Measurements from ENCODE around the gene METTL22. TPM values are rescaled to one million over a fixed set of nuclear protein-coding genes. Genes with fewer than 3 reads are reported as not detected.
A peak's percentile ranks its signal among the peaks of the same experiment; 100 is the strongest.
"Not testable (repeated sequence)": the region's sequence is repeated elsewhere in the genome, so short reads cannot be mapped to it uniquely, and the experiment has no call there.

The METTL22 gene
- total RNA-seq, 2 donors from 2014 or later: 29.8 to 65.9 TPM

- Mint-ChIP-seq H3K4me1 (ENCODE audit: low read depth in 2 of 2) (peaks cover 6 to 8% of the 10 kb centered on the region in 2 donors), H3K9me3 (no peaks in the 10 kb centered on the region), H3K27ac (no peak overlapping the region), H3K4me3 (no peak overlapping the region), H3K36me3 (peaks cover 18% of the 10 kb centered on the region), H3K27me3 (no peaks in the 10 kb centered on the region)
- DNase-seq (ENCODE audit: low spot score) (no peak), ATAC-seq (no peak)
Observed at GRCh38 chr16:8649829-8650554, 28.5 kb downstream of the METTL22 start.

DNA sequence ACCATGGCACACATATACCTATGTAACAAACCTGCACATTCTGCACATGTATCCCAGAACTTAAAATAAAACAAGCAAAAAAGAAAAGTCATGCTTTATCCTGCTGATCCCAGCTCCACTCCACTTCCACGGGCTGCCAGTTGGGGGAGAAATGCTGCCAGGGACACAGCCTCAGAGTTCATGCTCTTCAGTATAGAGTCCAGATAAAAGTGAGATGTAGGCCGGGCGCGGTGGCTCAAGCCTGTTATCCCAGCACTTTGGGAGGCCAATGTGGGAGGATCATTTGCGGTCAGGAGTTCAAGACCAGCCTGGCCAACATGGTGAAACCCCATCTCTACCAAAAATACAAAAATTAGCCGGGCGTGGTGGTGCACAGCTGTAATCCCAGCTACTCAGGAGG, 30.5 kb downstream of the METTL22 start:
- H3K36me3 Mint-ChIP-seq; H3K4me1 Mint-ChIP-seq (ENCODE audit: low read depth in 2 of 2); ATAC-seq; H3K27ac Mint-ChIP-seq; H3K4me3 Mint-ChIP-seq; H3K27me3 Mint-ChIP-seq; H3K9me3 Mint-ChIP-seq; DNase-seq (ENCODE audit: low spot score): not testable (repeated sequence)

DNA sequence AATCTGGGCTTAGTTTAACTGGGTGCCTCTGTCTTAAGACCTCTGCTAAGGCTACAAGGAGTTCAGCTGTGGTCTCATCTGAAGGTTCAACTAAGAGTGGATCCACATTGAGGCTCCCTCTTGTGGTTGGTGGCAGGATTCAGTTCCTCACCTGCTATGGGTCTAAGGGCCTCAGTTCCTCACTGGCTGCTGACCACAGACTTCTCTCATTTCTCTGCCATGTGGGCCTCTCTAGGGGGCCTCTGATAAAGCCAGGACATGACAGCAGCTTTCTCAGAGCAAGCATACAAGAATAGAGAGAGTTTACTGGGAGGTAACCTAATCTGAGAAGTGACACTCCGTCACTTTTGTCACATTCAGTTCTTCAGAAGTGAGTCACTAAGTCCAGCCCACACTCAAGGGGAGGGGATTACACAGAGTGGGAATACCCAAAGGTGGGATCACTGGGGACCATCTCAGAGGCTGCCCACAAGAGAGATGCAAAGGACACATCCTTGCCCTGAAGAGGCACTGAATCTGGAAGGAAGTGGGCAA, 33.8 kb downstream of the METTL22 start:
- no peak overlapping the region for H3K27ac Mint-ChIP-seq
- peak in 1 of 2 donors; percentile 66 for ATAC-seq
- no peak overlapping the region for H3K4me3 Mint-ChIP-seq
- H3K9me3 Mint-ChIP-seq: no peaks in the 10 kb centered on the region
- DNase-seq (ENCODE audit: low spot score): no peak
- H3K27me3 Mint-ChIP-seq: no peaks in the 10 kb centered on the region
- peaks cover 4 to 5% of the 10 kb centered on the region in 2 donors for H3K4me1 Mint-ChIP-seq (ENCODE audit: low read depth in 2 of 2)
- no peaks in the 10 kb centered on the region for H3K36me3 Mint-ChIP-seq

GRCh38 chr16:8656376-8656775, 34.9 kb downstream of the METTL22 start:
- H3K36me3 Mint-ChIP-seq: no peaks in the 10 kb centered on the region
- DNase-seq (ENCODE audit: low spot score) (no peak), ATAC-seq (peak in 1 of 2 donors; percentile 28)
- H3K9me3 Mint-ChIP-seq: no peaks in the 10 kb centered on the region
- peaks cover 4 to 5% of the 10 kb centered on the region in 2 donors for H3K4me1 Mint-ChIP-seq (ENCODE audit: low read depth in 2 of 2)
- H3K27ac Mint-ChIP-seq: no peak overlapping the region
- H3K27me3 Mint-ChIP-seq: no peaks in the 10 kb centered on the region
- no peak overlapping the region for H3K4me3 Mint-ChIP-seq

DNA sequence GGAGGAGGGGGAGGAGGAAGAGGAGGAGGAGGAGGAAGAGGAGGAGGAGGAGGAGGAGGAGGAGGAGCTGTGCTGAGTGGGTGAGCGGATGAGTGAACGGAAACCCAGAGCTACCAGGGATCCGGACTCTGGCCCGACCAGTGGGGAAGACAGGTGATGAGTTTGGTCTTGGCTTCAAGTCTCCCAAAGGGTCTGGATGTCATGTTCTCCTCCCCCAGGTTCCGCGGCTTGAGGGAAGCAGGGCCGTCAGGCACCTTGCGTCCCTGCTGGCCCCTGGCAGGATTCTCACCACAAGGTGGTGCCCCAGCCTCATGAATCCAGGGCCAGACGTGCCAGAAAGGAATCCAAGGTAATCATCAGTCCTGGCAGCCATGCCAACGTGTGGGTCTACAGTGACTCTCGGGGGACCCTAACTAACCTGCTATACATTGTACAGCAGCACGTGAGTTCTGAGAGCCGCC, 39.4 kb downstream of the METTL22 start:
- Mint-ChIP-seq H3K27me3 (no peaks in the 10 kb centered on the region), H3K9me3 (no peaks in the 10 kb centered on the region), H3K27ac (no peak overlapping the region), H3K4me1 (ENCODE audit: low read depth in 2 of 2) (no peaks in the 10 kb centered on the region), H3K4me3 (no peak overlapping the region), H3K36me3 (no peaks in the 10 kb centered on the region)
- DNase-seq (ENCODE audit: low spot score) (no peak), ATAC-seq (peak; percentile 55 to 71)

GRCh38 chr16:8661703-8662102, 40.2 kb downstream of the METTL22 start:
- ATAC-seq: no peak
- H3K27me3 Mint-ChIP-seq: no peaks in the 10 kb centered on the region
- DNase-seq (ENCODE audit: low spot score): no peak
- H3K9me3 Mint-ChIP-seq: no peaks in the 10 kb centered on the region
- no peak overlapping the region for H3K27ac Mint-ChIP-seq
- H3K4me3 Mint-ChIP-seq: no peak overlapping the region
- H3K4me1 Mint-ChIP-seq (ENCODE audit: low read depth in 2 of 2): no peaks in the 10 kb centered on the region
- H3K36me3 Mint-ChIP-seq: no peaks in the 10 kb centered on the region

DNA sequence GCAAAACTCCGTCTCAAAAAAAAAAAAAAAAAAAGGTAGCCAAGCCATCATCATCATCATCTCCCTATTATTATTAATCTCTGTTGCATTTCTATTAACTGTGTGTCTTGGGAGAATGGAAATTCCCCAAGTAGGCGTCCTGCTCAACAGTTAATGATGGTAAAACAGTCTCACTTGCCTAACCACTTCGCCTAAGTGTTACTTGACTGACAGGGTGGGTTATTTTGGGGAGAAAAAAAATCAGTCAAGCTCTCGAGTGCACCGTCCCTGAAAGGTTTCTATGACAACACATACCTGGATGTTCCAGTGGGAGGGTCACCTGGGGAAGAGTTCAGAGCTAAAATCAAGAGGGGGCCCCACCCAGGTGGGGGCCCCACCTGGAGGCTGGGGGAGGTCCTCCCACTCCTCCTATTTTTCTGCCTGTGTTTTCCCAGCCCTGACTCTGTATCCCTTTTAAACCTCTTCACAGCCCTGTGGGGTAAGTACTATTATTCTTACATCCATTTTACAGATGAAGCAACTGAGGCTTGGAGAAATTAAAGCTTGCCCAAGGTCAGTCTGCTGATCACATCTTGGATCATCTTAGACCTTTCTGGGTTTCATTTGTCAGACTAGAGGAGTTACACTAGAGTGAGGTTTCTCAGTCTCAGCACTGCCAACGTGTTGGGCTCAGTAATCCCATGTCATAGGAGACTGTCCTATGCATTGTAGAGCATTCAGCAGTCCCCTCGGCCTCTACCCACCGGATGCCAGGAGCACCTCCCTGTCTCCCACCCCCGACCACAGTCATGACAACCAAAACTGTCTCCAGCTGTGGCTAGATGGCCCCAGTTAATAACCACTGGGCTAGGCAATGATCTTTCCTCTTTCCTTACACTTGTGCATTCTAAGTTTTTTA, 41.9 kb downstream of the METTL22 start:
- ATAC-seq (no peak), DNase-seq (ENCODE audit: low spot score) (no peak)
- Mint-ChIP-seq H3K9me3 (no peaks in the 10 kb centered on the region), H3K36me3 (no peaks in the 10 kb centered on the region), H3K4me1 (ENCODE audit: low read depth in 2 of 2) (no peaks in the 10 kb centered on the region), H3K27me3 (no peaks in the 10 kb centered on the region), H3K4me3 (no peak overlapping the region), H3K27ac (no peak overlapping the region)

DNA sequence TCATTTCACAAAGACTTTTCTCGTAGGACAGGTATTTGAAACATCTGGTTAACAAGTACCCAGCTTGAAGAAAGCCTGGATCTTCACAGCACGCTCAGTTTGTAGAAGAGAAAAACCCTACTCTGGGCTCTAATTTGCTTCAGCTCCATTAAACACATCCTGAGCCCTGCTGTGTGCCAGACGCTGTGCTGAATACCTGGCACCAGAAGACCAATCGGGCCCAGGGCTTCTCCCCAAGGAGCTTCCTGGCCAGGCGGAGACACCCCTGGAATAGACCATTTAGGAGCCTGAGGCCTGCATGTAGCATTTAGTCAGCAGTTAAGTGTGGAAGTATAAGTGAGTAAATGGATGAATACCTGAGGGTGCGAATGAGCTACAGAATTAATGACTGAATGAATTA, 44.0 kb downstream of the METTL22 start:
- H3K27me3 Mint-ChIP-seq: no peaks in the 10 kb centered on the region
- no peak for ATAC-seq
- H3K4me1 Mint-ChIP-seq (ENCODE audit: low read depth in 2 of 2): no peaks in the 10 kb centered on the region
- no peak overlapping the region for H3K4me3 Mint-ChIP-seq
- DNase-seq (ENCODE audit: low spot score): no peak
- H3K36me3 Mint-ChIP-seq: no peaks in the 10 kb centered on the region
- H3K9me3 Mint-ChIP-seq: no peaks in the 10 kb centered on the region
- no peak overlapping the region for H3K27ac Mint-ChIP-seq

DNA sequence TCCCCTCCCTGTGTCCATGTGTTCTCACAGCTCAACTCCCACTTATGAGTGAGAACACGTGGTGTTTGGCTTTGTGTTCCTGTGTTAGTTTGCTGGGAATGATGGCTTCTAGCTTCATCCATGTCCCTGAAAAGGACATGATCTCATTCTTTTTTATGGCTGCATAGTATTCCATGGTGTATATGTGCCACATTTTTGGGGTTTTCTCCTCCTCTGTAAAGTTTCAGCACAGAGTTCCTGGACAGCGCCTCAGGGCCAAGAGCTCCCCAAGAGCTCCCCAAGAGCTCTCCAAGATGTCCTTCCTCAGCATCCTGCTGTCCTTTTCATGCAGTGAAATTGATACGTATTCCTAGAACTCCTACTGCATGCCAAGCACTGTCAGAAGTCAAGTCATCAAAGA, 46.0 kb downstream of the METTL22 start:
- H3K27me3 Mint-ChIP-seq: no peaks in the 10 kb centered on the region
- no peaks in the 10 kb centered on the region for H3K36me3 Mint-ChIP-seq
- ATAC-seq: no peak
- DNase-seq (ENCODE audit: low spot score): no peak
- H3K4me1 Mint-ChIP-seq (ENCODE audit: low read depth in 2 of 2): no peaks in the 10 kb centered on the region
- no peak overlapping the region for H3K27ac Mint-ChIP-seq
- no peaks in the 10 kb centered on the region for H3K9me3 Mint-ChIP-seq
- no peak overlapping the region for H3K4me3 Mint-ChIP-seq

GRCh38 chr16:8668113-8668512, 46.6 kb downstream of the METTL22 start:
- H3K9me3 Mint-ChIP-seq: no peaks in the 10 kb centered on the region
- ATAC-seq: no peak

DNA sequence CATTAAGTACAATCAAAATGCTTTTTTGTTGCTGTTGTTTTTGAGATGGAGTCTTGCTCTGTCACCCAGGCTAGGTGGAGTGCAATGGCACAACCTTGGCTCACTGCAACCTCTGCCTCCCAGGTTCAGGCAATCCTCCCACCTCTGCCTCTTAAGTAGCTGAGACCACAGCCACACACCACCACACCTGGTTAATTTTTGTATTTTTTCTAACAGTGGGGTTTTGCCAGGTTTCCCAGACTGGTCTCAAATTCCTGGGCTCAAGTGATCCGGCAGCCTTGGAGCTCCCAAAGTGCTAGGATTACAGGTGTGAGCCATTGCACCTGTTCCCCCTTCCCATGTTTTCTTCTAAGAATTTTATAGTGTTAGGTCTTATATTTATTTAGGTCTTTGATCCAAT, 48.0 kb downstream of the METTL22 start:
- H3K36me3 Mint-ChIP-seq: no peaks in the 10 kb centered on the region
- no peak overlapping the region for H3K27ac Mint-ChIP-seq
- no peak for DNase-seq (ENCODE audit: low spot score)
- no peak for ATAC-seq
- peaks cover 0 to 4% of the 10 kb centered on the region in 2 donors for H3K4me1 Mint-ChIP-seq (ENCODE audit: low read depth in 2 of 2)
- no peaks in the 10 kb centered on the region for H3K27me3 Mint-ChIP-seq
- H3K4me3 Mint-ChIP-seq: no peak overlapping the region
- H3K9me3 Mint-ChIP-seq: no peaks in the 10 kb centered on the region

More at GRCh38 chr16:8668113-8668512, 46.6 kb downstream of the METTL22 start:
- no peak overlapping the region for H3K4me3 Mint-ChIP-seq
- no peaks in the 10 kb centered on the region for H3K27me3 Mint-ChIP-seq
- no peak overlapping the region for H3K27ac Mint-ChIP-seq
- no peak for DNase-seq (ENCODE audit: low spot score)
- no peaks in the 10 kb centered on the region for H3K36me3 Mint-ChIP-seq
- H3K4me1 Mint-ChIP-seq (ENCODE audit: low read depth in 2 of 2): no peaks in the 10 kb centered on the region

DNA sequence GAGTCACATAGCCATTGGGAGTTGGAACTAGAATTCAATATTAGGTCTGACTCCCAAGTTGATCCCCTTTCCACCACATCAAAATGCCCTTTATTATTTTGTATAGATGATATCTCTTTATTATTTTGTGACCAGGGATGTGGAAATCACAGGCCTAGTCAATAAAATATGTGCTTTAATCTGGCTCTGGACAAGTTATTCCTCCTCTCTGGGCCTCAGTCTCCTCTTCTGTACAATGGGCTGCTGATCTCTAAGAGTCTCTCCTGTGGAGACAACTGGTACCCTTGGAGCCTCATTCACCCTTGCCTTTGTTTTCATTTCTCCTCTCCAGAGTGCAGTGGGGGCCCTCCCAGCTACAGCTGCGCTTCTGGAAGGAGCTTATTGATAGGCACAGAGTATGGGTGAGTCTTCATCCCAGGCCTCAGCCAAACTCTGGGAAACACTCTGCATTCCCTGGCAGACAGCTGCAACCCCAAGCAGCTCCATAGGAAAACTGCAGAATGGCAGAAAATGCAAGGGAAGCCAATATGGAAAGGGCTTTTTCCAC, 48.6 kb downstream of the METTL22 start:
- no peaks in the 10 kb centered on the region for H3K9me3 Mint-ChIP-seq
- no peaks in the 10 kb centered on the region for H3K36me3 Mint-ChIP-seq
- peaks cover 4 to 7% of the 10 kb centered on the region in 2 donors for H3K4me1 Mint-ChIP-seq (ENCODE audit: low read depth in 2 of 2)
- H3K27ac Mint-ChIP-seq: peak overlapping the region in 1 of 2 donors; percentile 65
- no peaks in the 10 kb centered on the region for H3K27me3 Mint-ChIP-seq
- no peak for ATAC-seq
- H3K4me3 Mint-ChIP-seq: no peak overlapping the region
- no peak for DNase-seq (ENCODE audit: low spot score)

DNA sequence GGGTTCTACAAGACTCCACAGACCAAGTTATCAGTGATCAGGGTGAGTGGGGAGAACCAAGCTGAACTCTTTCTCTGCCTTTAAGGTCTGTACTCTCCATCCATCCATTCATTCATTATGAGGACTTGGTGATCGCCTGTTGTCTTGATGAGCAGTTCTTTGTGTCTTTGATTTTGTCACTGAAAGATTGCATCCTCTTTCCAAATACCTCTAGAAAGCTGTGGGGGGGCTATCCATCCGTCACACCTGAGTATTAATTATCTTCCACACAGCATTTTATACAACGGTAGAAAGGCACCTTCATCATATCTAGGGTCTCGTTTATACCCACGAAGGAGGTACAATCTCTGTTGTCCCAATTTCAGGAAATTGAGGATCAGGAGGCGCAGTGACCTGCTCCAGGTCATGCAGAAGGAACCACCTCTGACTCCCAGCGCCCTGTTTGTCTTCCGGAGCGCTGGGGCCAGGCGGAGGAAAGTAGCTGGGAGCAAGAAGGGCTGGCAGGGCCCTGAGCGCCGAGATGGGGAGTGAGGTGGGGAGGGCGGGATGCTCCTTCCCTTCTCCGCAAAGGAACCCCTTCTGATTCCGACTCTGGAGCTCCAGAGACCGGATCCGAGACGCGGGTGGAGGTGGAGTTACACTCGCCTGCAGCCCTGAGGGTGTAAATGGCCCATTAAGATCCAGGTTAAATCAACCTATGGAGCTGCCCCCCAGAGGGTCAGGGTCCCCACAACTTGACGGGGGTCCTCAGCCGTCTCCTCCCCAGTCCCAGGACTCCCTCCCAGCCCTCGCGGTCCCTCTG, 52.3 kb downstream of the METTL22 start:
- no peaks in the 10 kb centered on the region for H3K27me3 Mint-ChIP-seq
- H3K4me3 Mint-ChIP-seq: peak overlapping the region; percentile 95
- no peaks in the 10 kb centered on the region for H3K9me3 Mint-ChIP-seq
- DNase-seq (ENCODE audit: low spot score) (no peak), ATAC-seq (no peak)
- peaks cover 7 to 19% of the 10 kb centered on the region in 2 donors for H3K4me1 Mint-ChIP-seq (ENCODE audit: low read depth in 2 of 2)
- no peaks in the 10 kb centered on the region for H3K36me3 Mint-ChIP-seq
- H3K27ac Mint-ChIP-seq: peak overlapping the region in 1 of 2 donors; percentile 45

Measured in natural killer cell treated with Interleukin-12 subunit alpha and Interleukin-12 subunit beta and Interleukin-15 and Interleukin-18, amount 100 ng/mL, for 72 hours (primary cell).